HG03575 (cell line): Measurements from ENCODE around the gene CXCL14.

Experiments
- ATAC-seq: cut with Tn5 transposase; IDR thresholded peaks from one replicate; pipeline ENCODE4 v1.9.1; 2021; ENCODE audit not compliant: unreplicated experiment, insufficient number of reproducible peaks, low FRiP score; ENCODE audit errors: extremely low read depth

CXCL14 gene, protein sequence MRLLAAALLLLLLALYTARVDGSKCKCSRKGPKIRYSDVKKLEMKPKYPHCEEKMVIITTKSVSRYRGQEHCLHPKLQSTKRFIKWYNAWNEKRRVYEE

DNA sequence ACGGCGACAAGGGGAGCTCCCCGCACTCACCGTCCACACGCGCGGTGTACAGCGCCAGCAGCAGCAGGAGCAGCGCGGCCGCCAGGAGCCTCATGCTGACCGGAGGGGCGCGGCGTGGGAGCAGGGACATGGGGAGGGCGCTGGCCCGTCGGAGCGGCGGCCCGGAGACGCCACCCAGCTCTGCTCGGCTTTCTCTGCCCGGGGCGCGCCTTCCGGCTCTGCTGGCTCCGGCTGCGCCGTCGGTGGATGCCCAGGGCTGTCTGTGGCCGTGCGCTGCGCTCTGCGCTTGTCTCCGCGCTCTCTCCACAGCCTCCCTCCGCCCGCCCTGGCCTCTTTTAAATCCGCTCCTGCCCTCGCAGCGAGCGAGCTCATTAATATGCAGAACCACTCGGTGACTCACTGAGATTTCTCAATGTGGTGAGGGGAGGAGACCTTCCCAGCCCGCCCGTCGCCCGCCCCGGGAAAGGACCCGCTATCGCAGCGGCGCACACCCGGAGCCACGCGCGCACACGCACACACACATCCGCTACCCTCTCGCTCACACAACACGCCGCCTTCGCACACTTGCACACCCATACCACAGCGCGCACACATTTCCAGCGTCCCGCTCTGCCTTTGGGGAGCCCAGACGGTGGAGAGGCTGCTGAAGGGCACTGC is at the start of gene CXCL14:
CXCL14 (minus strand) TSS at position 307 of the 657 bp plus-strand sequence; CDS start at position 94, 213 bp downstream.
- no peak for ATAC-seq

DNA sequence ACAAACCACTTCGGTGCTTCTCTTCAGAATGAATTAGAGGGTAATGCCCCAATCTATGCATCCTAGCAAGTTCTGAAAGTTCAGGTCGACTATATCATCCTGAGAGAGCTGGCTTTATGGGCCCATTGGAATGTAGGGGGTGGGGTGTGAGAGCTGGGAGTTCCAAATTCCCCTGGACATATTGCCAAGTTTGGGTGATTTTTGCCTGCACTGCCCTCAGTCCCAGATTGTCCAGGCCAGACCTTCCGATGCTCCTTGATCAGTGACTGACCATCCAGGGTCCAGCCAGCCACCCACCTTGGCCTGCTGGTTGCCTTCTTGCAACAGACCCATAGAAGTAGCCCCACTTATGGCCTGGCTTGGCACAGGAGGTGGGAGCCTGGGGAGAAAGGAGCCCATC is 47.8 kb upstream of the CXCL14 start:
- no peak for ATAC-seq

DNA sequence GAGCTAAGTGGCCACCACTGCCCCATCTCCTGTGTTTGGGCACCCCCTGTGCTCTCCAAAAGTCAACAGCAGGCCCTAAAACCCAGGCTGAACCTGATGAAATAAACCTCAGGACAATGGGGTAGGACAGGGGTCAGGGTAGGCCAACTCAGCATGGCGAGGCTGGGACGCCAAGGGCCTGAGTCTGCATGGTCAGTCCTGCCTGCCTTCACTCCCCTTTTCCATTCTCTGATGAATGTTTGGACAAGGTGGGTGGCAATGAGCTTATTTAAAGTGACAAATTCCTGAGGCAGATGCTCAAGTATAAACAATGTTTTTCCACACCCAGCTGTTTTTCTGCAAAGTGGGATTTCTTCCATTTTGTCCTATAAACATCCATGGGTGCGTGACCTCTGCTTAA is 47.2 kb upstream of the CXCL14 start:
- ATAC-seq = no peak

DNA sequence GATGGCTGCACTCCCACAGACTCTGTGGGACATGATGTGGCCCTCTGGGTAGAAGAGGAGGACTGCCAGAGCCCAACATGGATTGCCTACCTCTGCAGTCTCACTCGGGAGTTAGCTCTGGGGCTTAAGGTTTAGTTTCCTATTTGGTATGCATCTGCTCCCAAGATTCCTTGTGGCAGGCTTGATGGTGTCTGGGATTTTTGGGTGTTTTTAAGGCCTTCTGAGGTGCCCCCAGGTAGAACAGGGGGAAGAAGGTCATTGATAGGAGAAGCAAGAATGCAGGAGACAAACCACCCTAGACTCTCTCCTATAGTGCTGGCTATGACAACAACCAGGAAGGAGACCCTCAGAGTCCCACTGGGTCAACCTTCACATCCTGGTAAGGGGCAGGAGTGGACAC is 46.7 kb upstream of the CXCL14 start:
- no peak for ATAC-seq

DNA sequence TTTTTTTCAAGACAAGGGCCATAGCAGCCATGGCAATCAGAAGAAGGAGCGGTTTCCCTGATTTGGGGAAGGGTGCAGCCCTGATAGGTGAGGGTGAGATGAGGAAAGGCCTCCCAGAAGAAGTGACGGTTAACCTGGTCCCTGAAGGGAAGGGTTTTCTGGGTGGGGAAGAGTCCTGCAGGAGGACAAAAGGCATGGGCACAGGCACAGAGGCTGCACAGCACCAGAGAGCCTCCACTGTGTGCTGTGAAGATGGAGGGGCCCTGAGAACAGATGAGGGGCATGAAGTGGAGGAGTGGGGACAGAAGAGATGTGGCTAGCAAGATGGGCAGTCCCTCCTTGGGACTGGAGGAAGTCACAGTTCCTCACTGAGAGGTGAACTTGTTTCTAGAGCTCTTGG is 46.3 kb upstream of the CXCL14 start:
- ATAC-seq = no peak

DNA sequence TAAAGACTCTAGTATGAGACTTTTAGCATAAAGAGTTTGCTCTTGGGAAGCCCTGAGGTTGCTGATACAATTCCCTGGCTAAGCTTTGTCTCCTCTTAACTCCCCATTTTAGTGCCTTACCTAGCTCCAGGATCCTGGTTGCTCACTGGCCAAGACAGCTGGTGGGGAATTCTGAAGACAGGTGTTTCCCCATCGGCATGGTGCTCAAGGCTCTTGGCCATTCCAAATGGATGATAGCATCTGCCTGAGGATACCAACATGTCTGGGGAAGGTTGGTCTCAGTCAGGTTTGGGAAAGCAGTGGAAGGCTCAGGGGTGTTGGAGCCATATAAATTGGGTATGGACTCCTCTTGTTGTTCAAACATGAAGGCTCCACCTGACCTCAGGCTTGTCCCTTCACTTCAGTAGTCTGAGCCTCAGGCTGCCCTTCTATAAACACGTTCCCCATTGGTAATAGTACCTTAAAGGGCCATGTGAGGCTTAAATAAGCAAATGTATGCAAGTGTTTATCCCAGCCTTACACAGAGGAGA is 44.5 kb upstream of the CXCL14 start:
- no peak for ATAC-seq

DNA sequence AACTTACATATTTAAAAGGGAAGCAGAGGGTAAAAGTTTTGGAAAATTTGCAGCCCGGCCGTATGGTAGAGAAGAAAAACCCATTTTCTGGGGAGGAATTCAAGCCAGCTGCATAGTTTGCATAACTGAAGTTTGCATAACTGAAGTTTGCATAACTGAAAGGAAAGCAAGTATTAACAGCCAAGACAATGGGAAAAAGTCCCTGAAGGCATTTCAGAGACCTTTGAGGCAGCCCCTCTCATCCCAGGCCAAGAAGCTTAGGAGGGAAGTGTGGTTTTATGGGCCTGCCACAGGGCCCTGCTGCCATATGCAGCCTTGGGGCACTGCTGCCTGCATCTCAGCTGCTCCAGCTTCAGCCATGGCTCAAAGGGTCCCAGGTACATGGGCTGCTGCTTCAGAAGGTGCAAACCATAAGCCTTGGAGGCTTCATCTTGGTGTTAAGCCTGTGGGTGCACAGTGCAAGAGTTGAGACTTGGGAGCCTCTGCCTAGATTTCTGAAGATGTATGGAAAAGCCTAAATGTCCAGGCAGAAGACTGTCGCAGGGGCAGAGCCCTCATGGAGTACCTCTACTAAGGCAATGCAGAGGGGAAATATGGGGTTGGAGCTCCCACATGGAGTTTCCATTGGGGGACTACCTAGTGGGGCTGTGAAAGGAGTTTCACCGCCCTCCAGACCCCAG is 36.9 kb upstream of the CXCL14 start:
- no peak for ATAC-seq

DNA sequence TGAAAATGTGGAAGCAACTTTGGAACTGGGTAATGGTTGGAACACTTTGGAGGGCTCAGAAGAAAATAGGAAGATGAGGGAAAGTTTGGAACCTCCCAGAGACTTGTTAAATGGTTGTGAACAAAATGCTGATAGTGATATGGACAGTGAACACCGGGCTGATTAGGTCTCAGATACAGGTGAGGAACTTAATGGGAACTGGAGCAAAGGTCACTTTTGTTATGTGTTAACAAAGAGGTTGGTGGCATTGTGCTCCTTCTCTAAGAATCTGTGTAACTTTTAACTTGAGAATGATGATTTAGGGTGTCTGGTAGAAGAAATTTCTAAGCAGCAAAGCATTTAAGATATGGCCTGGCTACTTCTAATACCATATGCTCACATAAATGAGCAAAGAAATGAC is 36.4 kb upstream of the CXCL14 start:
- no peak for ATAC-seq

DNA sequence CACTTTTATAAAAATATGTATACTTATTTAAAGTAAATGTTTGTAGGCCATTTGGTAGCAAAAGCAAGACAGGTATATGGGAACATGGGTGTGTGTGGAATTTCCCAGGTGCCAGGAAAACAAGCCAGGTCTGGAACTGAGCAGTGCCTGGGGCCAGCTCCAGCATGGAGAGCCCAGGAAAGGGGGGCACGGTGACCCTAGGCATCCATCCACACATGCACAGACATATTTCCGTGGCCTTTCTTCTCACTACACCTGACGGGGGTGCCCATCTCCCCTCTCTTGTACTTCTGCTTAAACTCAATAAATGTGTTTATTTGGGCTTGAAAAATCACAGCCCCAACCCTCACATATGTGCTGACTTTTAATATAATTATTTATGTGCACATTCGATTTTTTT is 31.2 kb upstream of the CXCL14 start:
- ATAC-seq = no peak

DNA sequence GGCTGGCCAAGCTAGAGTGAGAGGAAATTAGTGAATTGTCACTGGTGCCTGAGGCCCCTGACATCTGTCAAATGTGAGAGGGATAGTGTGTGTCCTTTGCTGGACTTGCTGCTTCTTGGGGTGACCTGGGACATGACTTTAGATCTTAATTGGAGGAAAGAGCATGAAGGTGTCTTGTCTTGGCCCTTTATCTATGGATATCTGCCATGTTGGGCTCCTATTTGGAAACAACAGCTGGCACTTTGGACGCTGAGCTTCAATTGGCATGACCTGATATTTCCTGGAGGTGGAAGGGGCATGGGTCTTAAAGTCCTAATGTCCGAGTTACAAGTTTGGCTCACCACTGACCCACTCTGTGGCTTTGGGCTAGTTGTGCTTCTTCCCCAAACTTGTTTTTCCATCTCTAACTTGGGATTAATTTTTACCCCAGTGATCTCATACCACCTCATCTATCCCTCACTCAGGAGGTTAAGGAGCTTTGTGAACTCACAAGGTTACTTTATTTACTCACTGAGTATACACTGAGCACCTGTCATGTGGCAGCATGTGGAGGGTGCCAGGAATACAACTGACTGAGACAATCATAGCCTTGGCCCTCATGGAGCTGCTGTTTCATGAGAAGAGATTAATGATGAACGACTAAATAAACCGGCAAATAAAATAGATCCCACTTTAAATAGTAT is 30.1 kb upstream of the CXCL14 start:
- no peak for ATAC-seq

DNA sequence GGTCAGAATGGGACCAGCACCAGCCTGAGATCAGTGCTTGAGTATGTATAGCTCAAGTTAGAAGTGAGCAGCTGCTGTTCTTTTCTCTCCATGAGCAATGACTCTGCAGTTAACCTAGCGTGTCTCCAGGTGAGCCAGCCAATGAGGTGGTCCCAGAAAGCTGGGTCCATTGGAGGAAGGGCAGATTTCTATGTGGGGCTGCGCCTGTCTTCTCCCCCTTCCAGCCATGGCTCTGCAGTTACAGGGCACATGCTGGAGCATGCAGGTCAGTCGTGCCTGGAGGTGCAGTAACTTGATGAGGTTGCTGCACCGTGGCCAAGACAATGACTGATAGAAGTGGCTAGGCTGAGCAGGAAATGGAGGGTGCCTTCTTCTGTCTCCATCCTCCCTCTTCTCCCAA is 29.6 kb upstream of the CXCL14 start:
- ATAC-seq = no peak

DNA sequence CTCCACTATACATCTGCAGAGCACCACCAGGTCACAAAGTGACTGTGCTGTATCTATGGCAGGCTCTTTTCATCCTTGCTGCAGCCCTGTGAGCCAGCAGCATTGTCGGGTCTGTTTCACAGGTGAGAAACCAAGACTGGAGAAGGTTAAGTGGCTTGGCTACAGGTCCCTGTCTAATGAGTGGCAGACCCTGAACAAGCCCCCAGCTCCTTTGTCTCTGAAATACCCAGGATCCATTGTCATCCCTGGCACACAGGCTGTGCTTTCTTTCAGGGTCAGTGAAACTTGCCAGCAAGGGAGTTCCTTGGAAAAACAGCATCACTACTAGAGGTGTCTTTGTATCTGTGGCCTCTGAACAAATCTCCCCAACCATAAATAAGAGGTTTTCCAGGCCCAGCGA is 27.6 kb upstream of the CXCL14 start:
- no peak for ATAC-seq

DNA sequence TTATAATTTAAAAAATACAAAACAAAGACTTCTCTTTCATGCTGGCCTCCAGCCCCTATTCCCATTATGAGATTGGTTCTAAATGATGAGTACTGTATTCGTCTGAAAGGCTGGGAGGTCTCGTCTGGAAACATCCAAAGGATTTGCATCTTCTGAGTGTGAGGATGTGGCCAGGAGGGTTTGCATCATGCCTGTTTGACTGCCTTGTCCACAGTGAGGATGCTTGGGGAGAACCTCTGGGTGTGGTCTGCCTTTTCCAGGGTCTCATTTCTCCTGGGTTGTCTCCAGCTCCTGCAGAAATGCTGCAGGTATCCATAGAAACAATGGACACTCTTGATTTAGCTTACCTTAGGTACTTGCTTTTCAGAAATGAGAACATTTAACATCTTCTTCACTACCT is 26.4 kb upstream of the CXCL14 start:
- no peak for ATAC-seq

DNA sequence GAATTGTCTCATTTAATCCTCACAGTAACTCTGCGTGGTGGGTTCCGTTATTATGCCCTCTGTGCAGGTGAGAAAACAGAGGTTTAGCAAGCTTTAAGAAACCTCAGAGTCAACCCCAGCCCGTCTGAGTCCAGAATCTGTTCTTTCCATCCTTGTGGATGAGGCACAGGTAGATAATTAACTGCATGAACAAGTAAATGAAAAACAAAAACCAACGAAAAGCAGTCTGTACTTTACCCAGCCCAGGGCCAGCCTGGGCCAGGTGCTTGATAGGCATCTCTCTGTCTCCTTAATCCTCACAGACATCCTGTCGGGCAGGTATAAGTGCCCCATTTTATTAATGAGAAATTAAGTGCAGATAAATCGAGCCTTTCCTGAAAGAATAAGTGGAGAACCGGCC is 25.3 kb upstream of the CXCL14 start:
- ATAC-seq = no peak

DNA sequence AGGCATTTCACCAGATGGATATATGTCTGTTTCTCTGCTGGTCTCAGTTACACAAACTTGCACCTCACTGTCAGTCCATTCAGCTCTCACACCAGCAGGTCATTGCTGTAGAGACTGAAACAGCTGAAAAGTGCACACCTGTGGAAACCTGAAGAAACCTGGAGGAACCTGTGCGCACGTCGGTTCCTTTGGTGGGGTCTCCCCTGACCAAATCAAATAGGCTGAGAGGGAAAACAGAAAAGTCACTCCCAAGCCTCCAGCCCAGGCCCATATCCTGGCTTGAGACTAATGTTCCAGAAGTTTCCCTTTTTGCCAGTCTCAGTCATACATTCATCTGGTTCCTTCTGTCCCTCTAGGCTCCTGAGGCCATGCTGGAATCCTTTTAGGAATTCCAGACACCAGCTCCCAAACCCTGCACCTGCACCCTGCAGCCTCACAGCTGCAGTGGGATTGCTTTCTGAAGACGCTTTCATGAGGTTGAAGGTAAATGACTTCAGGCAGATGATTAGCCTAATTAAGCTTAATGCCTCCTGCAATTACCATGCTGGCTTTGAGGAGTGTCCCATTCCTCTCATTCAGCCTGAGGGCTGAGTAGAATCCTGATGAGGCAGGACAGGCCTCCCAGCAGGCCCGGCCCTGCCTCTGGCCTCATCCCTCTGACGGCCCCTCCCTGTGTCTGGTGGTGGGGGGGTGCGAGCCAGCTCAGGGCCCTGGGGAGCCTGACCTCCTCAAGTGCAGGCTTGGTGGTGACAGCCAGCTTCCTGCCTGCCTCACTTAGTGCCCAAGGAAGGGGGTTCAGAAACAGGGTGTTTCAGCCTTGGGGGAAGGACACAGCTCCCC is 24.3 kb upstream of the CXCL14 start:
- ATAC-seq = no peak

DNA sequence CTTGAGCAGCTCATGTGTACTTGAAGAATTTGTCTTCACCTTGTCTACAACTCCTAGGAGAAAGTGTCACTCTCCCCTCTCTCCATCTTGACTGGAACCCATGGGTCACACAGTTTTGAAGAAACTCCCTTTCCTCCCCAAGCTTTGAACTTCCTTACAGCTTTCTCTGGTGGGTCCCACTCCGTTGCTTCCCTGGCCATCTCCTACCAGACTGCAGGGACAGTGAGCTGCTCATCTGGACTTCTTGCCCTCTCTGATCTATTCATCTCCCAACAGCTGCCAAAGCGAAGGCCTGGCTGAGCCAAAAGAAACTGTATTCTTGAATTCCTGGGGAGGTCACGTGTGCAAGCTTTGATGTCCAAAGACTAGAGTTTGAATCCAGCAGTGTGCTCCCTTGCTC is 22.7 kb upstream of the CXCL14 start:
- ATAC-seq = no peak

DNA sequence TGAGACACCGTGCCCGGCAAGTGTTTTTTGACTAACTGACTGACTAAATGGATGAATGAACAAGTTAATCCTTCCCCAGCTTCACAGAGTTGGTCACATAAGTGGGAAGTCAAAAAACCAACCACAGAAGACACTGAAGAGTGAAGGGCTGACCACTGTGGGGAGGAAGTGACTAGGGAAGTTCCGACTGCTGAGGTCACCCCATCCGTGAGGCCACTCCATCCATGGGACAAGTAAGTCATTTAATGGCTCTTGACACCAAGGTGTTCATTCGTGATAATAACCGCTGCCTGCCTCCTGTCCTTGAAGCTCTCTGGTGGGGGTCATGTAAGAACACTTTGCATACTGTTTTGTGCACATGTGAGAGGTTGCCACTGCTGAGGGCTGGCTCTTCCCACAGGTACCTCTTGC is 22.2 kb upstream of the CXCL14 start:
- no peak for ATAC-seq

DNA sequence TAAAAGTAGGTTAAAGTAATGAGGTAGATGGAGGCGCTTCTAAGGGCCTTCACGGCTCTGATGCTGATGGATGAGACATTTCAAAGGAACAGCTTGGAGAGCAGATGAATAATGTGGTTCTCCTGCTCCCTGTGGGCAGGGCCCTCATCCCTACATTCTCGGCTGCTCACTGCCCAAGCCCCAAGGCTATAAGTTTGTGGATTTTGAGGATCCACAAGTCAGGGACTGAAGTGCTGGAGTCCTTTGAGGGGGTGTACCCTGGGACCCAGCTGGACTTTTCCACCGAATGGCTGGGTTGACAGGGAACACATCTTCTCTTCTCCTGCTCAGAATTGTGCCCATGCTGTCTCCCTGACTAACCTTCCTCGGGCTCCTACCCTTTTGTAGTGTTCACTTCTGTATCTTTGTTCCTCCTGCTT is 21.4 kb upstream of the CXCL14 start:
- ATAC-seq = no peak
